OCI-LY1 (cell line): Measurements from ENCODE around the gene FBXL19.

Experiments used
- H2AFZ ChIP-seq: fragments of 200-600 bp; sonication (generic), shearing (Covaris generic); 2 replicates; pipeline ENCODE4 v1.6.0; 2014; ENCODE audit warnings: antibody characterized with exemption, mild to moderate bottlenecking, low read length
- H3F3A ChIP-seq: fragments of 200-600 bp; sonication (generic), shearing (Covaris generic); 2 replicates; pipeline ENCODE4 v1.6.0; 2014; ENCODE audit warnings: mild to moderate bottlenecking, antibody characterized with exemption, low read length, moderate library complexity; ENCODE audit not compliant: insufficient read depth
- H3K27ac ChIP-seq: fragments of 200-600 bp; sonication (generic); 2 replicates; pipeline ENCODE4 v1.5.1; 2014; ENCODE audit warnings: low read length, mixed run types, mild to moderate bottlenecking, low read depth; ENCODE audit not compliant: poor library complexity, severe bottlenecking
- H3K27me3 ChIP-seq: fragments of 200-600 bp; sonication (generic); 2 replicates; pipeline ENCODE4 v1.6.0; 2014; ENCODE audit warnings: antibody characterized with exemption, mild to moderate bottlenecking, low read length, moderate library complexity; ENCODE audit not compliant: insufficient read depth
- H3K36me3 ChIP-seq: fragments of 200-600 bp; sonication (generic); 2 replicates; pipeline ENCODE4 v1.6.1; 2014; ENCODE audit warnings: mild to moderate bottlenecking, antibody characterized with exemption, low read length, moderate library complexity, mixed read lengths; ENCODE audit not compliant: insufficient read depth
- H3K4me1 ChIP-seq: fragments of 200-600 bp; sonication (generic); 2 replicates; pipeline ENCODE4 v1.5.1; 2014; ENCODE audit warnings: mild to moderate bottlenecking, low read length, moderate library complexity; ENCODE audit not compliant: insufficient read depth, severe bottlenecking
- H3K4me2 ChIP-seq: fragments of 200-600 bp; sonication (generic), shearing (Covaris generic); 2 replicates; pipeline ENCODE4 v1.6.1; 2014; ENCODE audit warnings: low read length
- H3K4me3 ChIP-seq: fragments of 200-600 bp; sonication (generic); 2 replicates; pipeline ENCODE4 v1.5.1; 2014; ENCODE audit warnings: low read length, low read depth, mild to moderate bottlenecking, mixed read lengths; ENCODE audit not compliant: poor library complexity, severe bottlenecking
- H3K79me2 ChIP-seq: fragments of 200-600 bp; shearing (Covaris generic); 2 replicates; pipeline ENCODE4 v1.6.1; 2016; ENCODE audit warnings: mixed run types, low read length, mixed read lengths; ENCODE audit not compliant: insufficient read depth
- H3K9ac ChIP-seq: fragments of 200-600 bp; sonication (generic), shearing (Covaris generic); 2 replicates; pipeline ENCODE4 v1.6.1; 2014; ENCODE audit warnings: mild to moderate bottlenecking, low read length, mixed read lengths
- H3K9me2 ChIP-seq: fragments of 200-600 bp; sonication (generic), shearing (Covaris generic); 2 replicates; pipeline ENCODE4 v1.6.1; 2014; ENCODE audit warnings: low read depth, mild to moderate bottlenecking, low read length, mixed read lengths
- H3K9me3 ChIP-seq: fragments of 200-600 bp; shearing (Covaris generic); 2 replicates; pipeline ENCODE4 v1.6.1; 2014; ENCODE audit warnings: low read length, mixed read lengths
- H4K20me1 ChIP-seq: fragments of 200-600 bp; sonication (generic), shearing (Covaris generic); 2 replicates; pipeline ENCODE4 v1.6.0; 2016; ENCODE audit warnings: mild to moderate bottlenecking, low read length; ENCODE audit not compliant: insufficient read depth
- CTCF ChIP-seq: fragments of 200-600 bp; sonication (generic), shearing (Covaris generic); IDR thresholded peaks from 2 replicates; pipeline ENCODE4 v1.5.1; 2017; ENCODE audit warnings: mild to moderate bottlenecking, antibody characterized with exemption, low read length, moderate library complexity, mixed read lengths
- EZH2 ChIP-seq: fragments of 200-600 bp; sonication (generic), shearing (Covaris generic); IDR thresholded peaks from 2 replicates; pipeline ENCODE4 v1.8.0; 2017; ENCODE audit warnings: borderline replicate concordance, mixed run types, mild to moderate bottlenecking, antibody characterized with exemption, low read length, moderate library complexity, mixed read lengths

FBXL19 gene

GRCh38 chr16:30957456-30958174 lies 34.2 kb downstream of the FBXL19 start, which contains the start of gene SETD1A:
TSS of gene SETD1A (plus strand) at chr16:30957754. CDS start at chr16:30958732, 978 bp downstream.
- Histone ChIP-seq H3K9ac (peak within 1 kb of the TSS; percentile 100), H2AFZ (peak within 1 kb of the TSS; percentile 96; the same call in 1 of the 2 replicates), H3K9me3 (no peaks in the 10 kb centered on the region), H3K27ac (peak within 1 kb of the TSS; percentile 90), H3K79me2 (0 out of 2 replicates have a peak, but pooled peaks cover 4% of the 10 kb centered on the region), H4K20me1 (no peaks in the 10 kb centered on the region), H3K4me2 (peak within 1 kb of the TSS; percentile 96), H3K9me2 (no peaks in the 10 kb centered on the region), H3K4me1 (peaks cover 18% of the 10 kb centered on the region), H3K36me3 (peaks cover 41% of the 10 kb centered on the region), H3K4me3 (peak within 1 kb of the TSS; percentile 86), H3K27me3 (no peaks in the 10 kb centered on the region), H3F3A (no peaks in the 10 kb centered on the region)
- TF ChIP-seq EZH2 (no peak), CTCF (no peak)

- H3K4me1 ChIP-seq, result peaks cover 18% of the 10 kb centered on the region
- peak overlapping the region; percentile 100 for H3K9ac ChIP-seq
- peaks cover 49% of the 10 kb centered on the region for H3K36me3 ChIP-seq
- H3K27ac ChIP-seq, result peak overlapping the region; percentile 25
- peak overlapping the region; percentile 86 for H3K4me3 ChIP-seq
- no peak overlapping the region for H2AFZ ChIP-seq
- 0 out of 2 replicates have a peak, but pooled peaks cover 4% of the 10 kb centered on the region for H3K79me2 ChIP-seq
- H3F3A ChIP-seq, result no peaks in the 10 kb centered on the region
- H3K4me2 ChIP-seq, result peak overlapping the region; percentile 96
- no peaks in the 10 kb centered on the region for H4K20me1 ChIP-seq
- H3K27me3 ChIP-seq, result no peaks in the 10 kb centered on the region
- TF ChIP-seq CTCF (no peak), EZH2 (no peak)
- no peaks in the 10 kb centered on the region for H3K9me3 ChIP-seq
- no peaks in the 10 kb centered on the region for H3K9me2 ChIP-seq
Observed at GRCh38 chr16:30958175-30959079, 35.1 kb downstream of the FBXL19 start.

GRCh38 chr16:30961384-30961783 lies 38.0 kb downstream of the FBXL19 start:
- Histone ChIP-seq H3K4me1 (peaks cover 13% of the 10 kb centered on the region), H3K9me2 (no peaks in the 10 kb centered on the region), H3K36me3 (peaks cover 77% of the 10 kb centered on the region), H2AFZ (no peak overlapping the region), H3K9ac (no peak overlapping the region), H3K4me2 (no peak overlapping the region), H3K79me2 (0 out of 2 replicates have a peak, but pooled peaks cover 4% of the 10 kb centered on the region), H4K20me1 (no peaks in the 10 kb centered on the region), H3K9me3 (no peaks in the 10 kb centered on the region), H3F3A (no peaks in the 10 kb centered on the region), H3K4me3 (no peak overlapping the region), H3K27me3 (no peaks in the 10 kb centered on the region), H3K27ac (no peak overlapping the region)
- TF ChIP-seq EZH2, result no peak
- TF ChIP-seq CTCF, result no peak
